ENCODE results near the gene ALG10B.

The ALG10B gene

DNA sequence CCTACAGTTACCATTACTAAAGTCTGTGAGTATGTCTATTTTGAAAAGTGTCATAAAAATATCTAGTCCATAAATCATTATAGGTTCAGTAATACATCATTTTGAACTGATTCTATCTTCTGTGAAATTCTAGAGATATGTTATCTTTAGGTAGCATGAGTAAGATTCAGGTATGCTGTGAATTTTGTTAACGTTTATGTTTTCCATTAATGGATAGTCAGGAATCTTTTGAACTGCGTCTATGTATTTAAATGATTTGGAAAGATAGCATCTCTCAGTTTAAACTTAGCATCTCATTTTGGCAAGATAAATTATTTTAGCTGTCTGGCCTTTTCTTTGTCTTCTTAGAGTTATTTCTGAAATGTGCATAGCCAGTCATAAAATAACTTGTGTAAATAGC is 8.3 kb downstream of the ALG10B start:
- H3K4me3 ChIP-seq (ENCODE audit: low read depth, low read length), result no peak overlapping the region
- no peaks in the 10 kb centered on the region; a peak in 1 of 3 replicates for H3K36me3 ChIP-seq (ENCODE audit: control insufficient read depth in 2 of 2, insufficient read depth in 1 of 2, low read length in 2 of 2)
- no peaks in the 10 kb centered on the region for H3K4me1 ChIP-seq (ENCODE audit: control insufficient read depth, insufficient read depth, low read length)
- ChIA-PET CTCF (interaction anchor here (0.7 kb wide), 2 partner anchors 40 to 944 kb away, joined by 3 read pairs; no protein-coding TSS in a partner anchor), POLR2A (no interaction called here)
- no peak overlapping the region for H3K27ac ChIP-seq (ENCODE audit: extremely low read depth, low read depth, low read length)
- no peaks in the 10 kb centered on the region for H3K9me3 ChIP-seq (ENCODE audit: control insufficient read depth, insufficient read depth, low read depth, low read length)
- TF ChIP-seq ZNF423 (tag by site-specific recombination; IDR thresholded peaks at IDR 0.05) (no peak), ZNF18 (tag by site-specific recombination; IDR thresholded peaks at IDR 0.05) (no peak), ZNF202 (tag by site-specific recombination; IDR thresholded peaks at IDR 0.05; ENCODE audit: borderline replicate concordance) (no peak), SP3 (tag by site-specific recombination; IDR thresholded peaks at IDR 0.05) (no peak), ZNF830 (tag by site-specific recombination; IDR thresholded peaks at IDR 0.05; ENCODE audit: low read depth) (no peak), PRDM1 (tag by site-specific recombination; IDR thresholded peaks at IDR 0.05) (no peak), MYNN (tag by site-specific recombination; IDR thresholded peaks at IDR 0.05; ENCODE audit: borderline replicate concordance) (no peak), TSHZ1 (tag by site-specific recombination; IDR thresholded peaks at IDR 0.05; ENCODE audit: borderline replicate concordance) (no peak), ZNF354C (tag by site-specific recombination; IDR thresholded peaks at IDR 0.05; ENCODE audit: borderline replicate concordance, low read depth) (no peak), ZNF473 (tag by site-specific recombination; IDR thresholded peaks at IDR 0.05) (no peak), ZNF23 (tag by site-specific recombination; IDR thresholded peaks at IDR 0.05; ENCODE audit: borderline replicate concordance) (no peak), ZNF10 (tag by site-specific recombination; IDR thresholded peaks at IDR 0.05) (no peak), GLI4 (tag by site-specific recombination; IDR thresholded peaks at IDR 0.05) (no peak), ZNF404 (tag by site-specific recombination; IDR thresholded peaks at IDR 0.05) (no peak), ZNF560 (tag by site-specific recombination; IDR thresholded peaks at IDR 0.05; ENCODE audit: borderline replicate concordance) (no peak), ZSCAN30 (tag by site-specific recombination; IDR thresholded peaks at IDR 0.05) (no peak)
- TF ChIP-seq, protein P1, sequence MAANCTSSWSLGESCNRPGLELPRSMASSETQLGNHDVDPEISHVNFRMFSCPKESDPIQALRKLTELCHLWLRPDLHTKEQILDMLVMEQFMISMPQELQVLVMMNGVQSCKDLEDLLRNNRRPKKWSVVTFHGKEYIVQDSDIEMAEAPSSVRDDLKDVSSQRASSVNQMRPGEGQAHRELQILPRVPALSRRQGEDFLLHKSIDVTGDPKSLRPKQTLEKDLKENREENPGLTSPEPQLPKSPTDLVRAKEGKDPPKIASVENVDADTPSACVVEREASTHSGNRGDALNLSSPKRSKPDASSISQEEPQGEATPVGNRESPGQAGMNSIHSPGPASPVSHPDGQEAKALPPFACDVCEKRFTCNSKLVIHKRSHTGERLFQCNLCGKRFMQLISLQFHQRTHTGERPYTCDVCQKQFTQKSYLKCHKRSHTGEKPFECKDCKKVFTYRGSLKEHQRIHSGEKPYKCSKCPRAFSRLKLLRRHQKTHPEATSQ (tag by site-specific recombination; IDR thresholded peaks at IDR 0.05), result no peak
- TF ChIP-seq, protein P2, sequence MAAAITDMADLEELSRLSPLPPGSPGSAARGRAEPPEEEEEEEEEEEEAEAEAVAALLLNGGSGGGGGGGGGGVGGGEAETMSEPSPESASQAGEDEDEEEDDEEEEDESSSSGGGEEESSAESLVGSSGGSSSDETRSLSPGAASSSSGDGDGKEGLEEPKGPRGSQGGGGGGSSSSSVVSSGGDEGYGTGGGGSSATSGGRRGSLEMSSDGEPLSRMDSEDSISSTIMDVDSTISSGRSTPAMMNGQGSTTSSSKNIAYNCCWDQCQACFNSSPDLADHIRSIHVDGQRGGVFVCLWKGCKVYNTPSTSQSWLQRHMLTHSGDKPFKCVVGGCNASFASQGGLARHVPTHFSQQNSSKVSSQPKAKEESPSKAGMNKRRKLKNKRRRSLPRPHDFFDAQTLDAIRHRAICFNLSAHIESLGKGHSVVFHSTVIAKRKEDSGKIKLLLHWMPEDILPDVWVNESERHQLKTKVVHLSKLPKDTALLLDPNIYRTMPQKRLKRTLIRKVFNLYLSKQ (tag by site-specific recombination; IDR thresholded peaks at IDR 0.05; ENCODE audit: borderline replicate concordance), result no peak
